Measurements from ENCODE around the gene TTK.

TTK gene

GRCh38 chr6:80004173-80005072 lies at the start of gene TTK:
TTK (plus strand) TSS chr6:80004649; CDS start chr6:80005844, 1,195 bp downstream.
- DNase-seq (ENCODE audit: low read depth) = peak; percentile 94
- peak within 1 kb of the TSS; percentile 85 for H3K4me3 ChIP-seq (ENCODE audit: low read length)
- TF ChIP-seq, protein P1, sequence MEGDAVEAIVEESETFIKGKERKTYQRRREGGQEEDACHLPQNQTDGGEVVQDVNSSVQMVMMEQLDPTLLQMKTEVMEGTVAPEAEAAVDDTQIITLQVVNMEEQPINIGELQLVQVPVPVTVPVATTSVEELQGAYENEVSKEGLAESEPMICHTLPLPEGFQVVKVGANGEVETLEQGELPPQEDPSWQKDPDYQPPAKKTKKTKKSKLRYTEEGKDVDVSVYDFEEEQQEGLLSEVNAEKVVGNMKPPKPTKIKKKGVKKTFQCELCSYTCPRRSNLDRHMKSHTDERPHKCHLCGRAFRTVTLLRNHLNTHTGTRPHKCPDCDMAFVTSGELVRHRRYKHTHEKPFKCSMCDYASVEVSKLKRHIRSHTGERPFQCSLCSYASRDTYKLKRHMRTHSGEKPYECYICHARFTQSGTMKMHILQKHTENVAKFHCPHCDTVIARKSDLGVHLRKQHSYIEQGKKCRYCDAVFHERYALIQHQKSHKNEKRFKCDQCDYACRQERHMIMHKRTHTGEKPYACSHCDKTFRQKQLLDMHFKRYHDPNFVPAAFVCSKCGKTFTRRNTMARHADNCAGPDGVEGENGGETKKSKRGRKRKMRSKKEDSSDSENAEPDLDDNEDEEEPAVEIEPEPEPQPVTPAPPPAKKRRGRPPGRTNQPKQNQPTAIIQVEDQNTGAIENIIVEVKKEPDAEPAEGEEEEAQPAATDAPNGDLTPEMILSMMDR (conservative IDR thresholded peaks at IDR 0.05; ENCODE audit: low read length) = no peak

GRCh38 chr6:79954849-79955248 lies 49.6 kb upstream of the TTK start:
- TF ChIP-seq, protein P1 (conservative IDR thresholded peaks at IDR 0.05; ENCODE audit: low read length) = no peak
- DNase-seq (ENCODE audit: low read depth) = no peak
- no peak overlapping the region for H3K4me3 ChIP-seq (ENCODE audit: low read length)

DNA sequence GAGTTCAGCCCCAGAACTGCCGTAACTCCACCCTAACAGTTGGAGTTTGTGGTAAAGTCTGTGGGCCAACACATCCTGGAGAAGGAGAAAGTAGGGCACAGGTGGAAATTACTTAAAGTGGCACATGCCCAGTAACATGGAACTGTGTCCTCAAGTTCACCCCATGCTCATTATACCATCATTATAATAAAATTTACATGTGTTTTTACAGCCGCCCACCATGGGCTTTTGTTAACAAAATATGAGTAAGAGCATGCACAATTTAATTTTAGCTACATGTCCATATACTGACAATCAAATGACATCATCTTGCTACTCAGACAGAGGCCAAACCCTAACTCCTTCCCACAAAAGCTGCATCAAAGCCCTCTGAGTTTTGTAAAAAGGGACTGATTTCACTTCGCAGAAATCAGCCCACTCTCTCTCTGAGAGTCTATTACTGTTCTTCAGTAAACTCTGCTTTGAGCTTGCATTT lies 39.8 kb upstream of the TTK start:
- no peak overlapping the region for H3K4me3 ChIP-seq (ENCODE audit: low read length)
- TF ChIP-seq, protein P1 (conservative IDR thresholded peaks at IDR 0.05; ENCODE audit: low read length) = no peak
- DNase-seq (ENCODE audit: low read depth) = no peak

DNA sequence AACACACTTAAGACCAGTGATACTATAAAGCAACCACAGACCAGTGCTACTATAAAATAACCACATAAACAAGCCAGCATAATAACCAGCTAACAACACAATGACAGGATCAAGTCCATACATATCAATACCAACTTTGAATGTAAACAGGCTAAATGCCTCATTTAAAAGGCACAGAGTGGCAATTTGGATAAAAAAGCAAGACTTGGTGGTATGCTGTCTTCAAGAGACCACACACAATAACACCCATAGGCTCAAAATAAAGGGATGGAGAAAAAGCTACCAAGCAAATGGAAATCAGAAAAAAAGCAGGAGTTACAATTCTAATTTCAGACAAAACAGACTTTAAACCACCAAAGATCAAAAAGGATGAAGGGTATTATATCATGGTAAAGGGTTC lies 37.3 kb upstream of the TTK start:
- TF ChIP-seq, protein P1 (conservative IDR thresholded peaks at IDR 0.05; ENCODE audit: low read length) = no peak
- H3K4me3 ChIP-seq (ENCODE audit: low read length) = no peak overlapping the region
- no peak for DNase-seq (ENCODE audit: low read depth)

DNA sequence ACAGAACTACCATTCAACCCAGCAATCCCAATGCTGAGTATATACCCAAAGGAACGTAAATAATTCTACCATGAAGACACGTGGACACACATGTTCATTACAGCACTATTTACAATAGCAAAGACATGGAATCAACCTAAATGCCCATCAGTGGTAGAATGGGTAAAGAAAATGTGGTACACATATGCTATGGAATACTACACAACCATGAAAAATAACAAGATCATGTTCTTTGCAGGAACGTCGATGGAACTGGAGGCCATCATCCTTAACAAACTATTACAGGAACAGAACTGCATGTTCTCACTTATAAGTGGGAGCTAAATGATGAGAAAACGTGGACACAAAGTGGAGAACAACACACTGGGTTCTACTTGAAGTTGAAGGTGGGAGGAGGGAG lies 34.7 kb upstream of the TTK start:
- no peak overlapping the region for H3K4me3 ChIP-seq (ENCODE audit: low read length)
- TF ChIP-seq, protein P1 (conservative IDR thresholded peaks at IDR 0.05; ENCODE audit: low read length) = no peak
- no peak for DNase-seq (ENCODE audit: low read depth)

- TF ChIP-seq, protein P1 (conservative IDR thresholded peaks at IDR 0.05; ENCODE audit: low read length) = no peak
- no peak for DNase-seq (ENCODE audit: low read depth)
- H3K4me3 ChIP-seq (ENCODE audit: low read length) = no peak overlapping the region
Observed at GRCh38 chr6:79971193-79971592, 33.3 kb upstream of the TTK start.

GRCh38 chr6:79981652-79982051 lies 22.8 kb upstream of the TTK start:
- no peak overlapping the region for H3K4me3 ChIP-seq (ENCODE audit: low read length)
- DNase-seq (ENCODE audit: low read depth) = no peak
- TF ChIP-seq, protein P1 (conservative IDR thresholded peaks at IDR 0.05; ENCODE audit: low read length) = no peak

Measured in AG10803 (cell line).